Right hindlimb (tissue), 1 donor: ENCODE measurements around the gene GALNT2.

ENCODE experiments used
- DNase-seq: peaks from one replicate; pipeline ENCODE4 v3.0.0-alpha.2; 2018

Gene GALNT2

GRCh38 chr1:230136453-230137336 is 69.7 kb downstream of the GALNT2 start:
- DNase-seq: no peak

DNA sequence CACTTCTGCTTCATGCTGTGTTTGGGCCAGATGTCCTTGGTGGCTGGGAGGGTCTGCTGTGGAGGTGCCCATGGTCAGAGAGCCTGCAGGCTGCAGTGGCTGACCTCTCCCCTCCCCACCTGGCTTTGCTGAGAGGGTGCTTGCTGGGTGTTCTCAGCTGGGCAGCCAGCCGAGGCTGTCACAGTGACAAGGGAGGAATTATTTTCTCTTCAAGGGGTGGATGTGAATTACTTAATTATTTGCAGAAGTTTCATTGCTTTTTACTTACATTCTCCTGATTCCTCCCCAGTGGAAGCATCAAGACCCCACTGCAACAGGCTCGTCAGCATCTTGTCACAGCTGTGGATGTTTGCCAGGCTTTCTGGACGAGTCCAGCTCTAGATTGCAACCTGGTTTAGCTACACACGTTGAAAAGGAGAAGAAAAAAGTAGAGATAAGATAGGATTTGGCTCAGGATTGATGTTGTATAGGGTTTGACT is 70.3 kb downstream of the GALNT2 start:
- no peak for DNase-seq

- no peak for DNase-seq
These were observed 71.7 kb downstream of the GALNT2 start for GRCh38 chr1:230138561-230139239.

DNA sequence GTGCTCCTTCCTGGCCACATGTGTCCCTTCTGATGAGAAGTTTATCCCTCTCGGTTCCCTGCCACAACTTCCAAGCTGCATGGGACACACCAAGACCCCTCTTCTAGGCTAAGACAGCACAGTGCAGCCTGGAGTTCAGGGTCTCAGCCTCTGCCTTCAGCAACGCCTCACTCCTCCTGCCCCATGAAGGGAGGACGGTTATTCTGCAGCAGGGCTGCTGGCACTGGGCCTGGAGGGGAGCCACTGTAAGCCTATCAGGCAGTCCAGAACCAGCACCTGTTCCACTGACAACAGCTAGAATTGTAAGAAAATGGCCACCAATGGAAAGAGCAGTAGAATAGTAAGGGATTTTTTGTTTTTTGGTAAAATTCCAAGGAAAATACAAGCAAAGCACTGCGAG is 72.3 kb downstream of the GALNT2 start:
- DNase-seq: no peak

- no peak for DNase-seq
These were observed 72.7 kb downstream of the GALNT2 start for GRCh38 chr1:230139741-230140140.

DNA sequence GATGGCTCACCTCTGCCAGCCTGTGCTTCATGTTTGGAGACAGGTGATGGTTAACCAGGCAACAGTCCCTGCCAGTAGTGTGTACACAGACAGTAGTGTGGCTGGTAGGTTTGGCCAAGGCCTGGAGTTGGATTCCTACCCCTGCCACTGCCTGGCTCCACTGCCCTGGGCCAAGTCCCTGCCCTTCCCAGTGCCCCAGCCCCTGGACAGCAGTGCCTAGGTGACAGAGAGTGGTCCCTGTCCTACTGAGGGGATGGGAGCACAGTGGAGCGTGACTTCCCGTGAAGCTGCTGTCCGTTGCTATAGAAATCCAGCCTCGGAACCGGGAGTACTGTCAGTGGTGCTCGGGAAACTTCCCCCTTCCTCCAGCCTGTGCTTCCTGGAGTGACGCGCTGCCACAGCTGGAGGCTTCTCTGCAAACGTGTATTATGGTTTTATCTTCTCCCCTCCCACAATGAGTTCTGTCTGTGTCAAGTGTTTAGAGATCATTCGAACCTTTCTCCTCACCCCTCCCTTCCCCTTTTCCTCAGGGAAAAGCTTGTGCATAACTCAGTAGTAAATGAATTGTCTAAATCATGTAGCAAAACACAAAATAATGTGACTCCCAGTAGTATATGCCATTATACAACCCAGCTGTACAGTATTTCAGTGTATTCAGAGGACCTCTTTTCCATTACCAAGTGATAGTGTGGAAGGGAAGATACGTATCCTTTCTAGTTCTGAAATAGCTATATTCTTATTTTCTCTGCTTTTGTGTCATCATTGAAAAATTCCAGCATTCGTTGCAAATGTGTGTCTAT is 73.4 kb downstream of the GALNT2 start:
- peak; percentile 58 for DNase-seq

GRCh38 chr1:230141021-230141648 is 74.1 kb downstream of the GALNT2 start:
- no peak for DNase-seq

DNA sequence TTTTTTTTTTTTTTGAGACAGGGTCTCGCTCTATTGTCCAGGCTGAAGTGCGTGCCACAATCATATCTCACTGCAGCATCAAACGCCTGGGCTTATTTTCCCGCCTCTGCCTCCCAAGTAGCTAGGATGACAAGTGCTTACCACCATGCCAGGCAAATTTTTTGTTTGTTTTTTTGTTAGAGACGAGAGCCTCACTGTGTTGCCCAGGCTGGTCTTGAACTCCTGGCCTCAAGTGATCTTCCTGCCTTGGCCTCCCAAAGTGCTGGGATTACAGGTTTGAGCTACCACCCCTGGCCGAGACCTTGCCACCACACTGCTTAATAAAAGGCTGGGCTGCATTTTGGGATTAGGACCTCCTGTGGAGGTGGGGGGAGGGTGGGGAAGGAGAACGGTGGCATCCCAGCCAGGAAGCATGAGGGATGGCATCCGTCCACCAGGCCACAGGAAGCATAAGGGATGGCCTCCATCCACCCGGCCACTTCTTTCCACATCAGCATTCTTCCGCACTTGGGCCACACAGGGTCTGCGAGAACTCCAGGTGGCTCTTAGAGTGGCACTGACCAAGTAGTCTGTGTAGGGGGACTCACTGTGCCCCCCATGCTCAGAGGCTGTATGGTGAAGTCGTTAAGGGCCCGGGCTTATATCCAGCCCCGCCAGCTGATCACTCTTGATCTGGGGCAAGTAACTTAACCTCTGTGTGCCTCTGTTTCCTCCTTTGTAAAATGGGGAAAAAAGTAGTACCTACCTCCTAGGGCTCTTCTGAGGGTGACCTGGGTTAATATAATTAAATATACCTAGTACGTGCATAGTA is 75.0 kb downstream of the GALNT2 start:
- DNase-seq: no peak

DNA sequence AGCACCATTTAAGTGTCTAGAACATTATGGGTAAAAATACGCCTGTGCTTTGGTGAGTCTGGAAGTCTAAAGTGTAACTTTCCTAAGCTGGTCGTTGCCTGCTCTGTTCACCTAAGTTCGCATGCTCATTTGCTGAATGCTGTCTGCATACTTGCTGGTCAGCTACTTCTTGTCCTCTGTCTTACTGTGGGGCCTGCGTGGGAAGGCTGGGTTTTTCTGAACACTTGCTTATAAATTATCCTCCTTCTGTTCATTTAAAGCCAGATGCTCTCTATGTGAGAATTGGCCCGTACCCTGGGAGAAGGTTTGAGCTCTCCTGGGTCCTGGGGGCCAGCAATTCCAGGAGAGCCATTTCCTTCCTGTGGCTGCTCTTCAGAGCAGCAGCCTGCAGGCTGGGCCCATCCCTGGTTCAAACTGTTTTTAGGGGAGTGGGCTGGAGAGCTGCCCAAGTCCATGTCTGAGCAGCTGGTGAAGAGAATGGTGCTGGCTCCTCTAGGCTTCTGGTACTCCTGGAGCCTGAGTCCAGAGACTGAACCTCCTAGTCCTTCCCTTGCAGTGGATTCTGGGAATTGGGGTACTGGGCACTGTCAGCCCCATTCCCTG is 75.7 kb downstream of the GALNT2 start:
- peak; percentile 64 for DNase-seq

DNA sequence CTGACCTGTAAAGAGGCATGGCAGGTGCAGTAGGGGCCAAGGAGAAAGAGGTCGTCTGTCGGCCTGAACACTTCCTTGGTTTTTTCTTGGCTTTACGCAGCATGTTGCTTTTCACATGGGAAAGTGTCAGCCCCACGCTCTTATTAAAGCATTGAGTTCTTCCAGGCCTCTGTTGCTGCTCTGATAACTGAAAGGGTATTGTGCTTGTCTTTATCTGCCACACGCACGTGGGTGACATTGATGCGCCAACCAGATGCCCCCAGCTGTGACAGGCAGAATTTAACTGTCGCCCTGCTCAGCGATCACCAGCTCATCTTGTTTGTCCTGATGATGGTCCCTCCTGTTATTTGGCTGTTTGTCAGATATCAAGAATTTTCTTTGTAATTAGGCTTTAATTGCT is 76.5 kb downstream of the GALNT2 start:
- DNase-seq: no peak

GRCh38 chr1:230144010-230144614 is 77.1 kb downstream of the GALNT2 start:
- DNase-seq: no peak

- DNase-seq: no peak
These were observed 77.9 kb downstream of the GALNT2 start for GRCh38 chr1:230144758-230145504.

- DNase-seq: no peak
These were observed 78.5 kb downstream of the GALNT2 start for GRCh38 chr1:230145505-230145899.

- DNase-seq: no peak
These were observed 79.0 kb downstream of the GALNT2 start for GRCh38 chr1:230145953-230146476.

DNA sequence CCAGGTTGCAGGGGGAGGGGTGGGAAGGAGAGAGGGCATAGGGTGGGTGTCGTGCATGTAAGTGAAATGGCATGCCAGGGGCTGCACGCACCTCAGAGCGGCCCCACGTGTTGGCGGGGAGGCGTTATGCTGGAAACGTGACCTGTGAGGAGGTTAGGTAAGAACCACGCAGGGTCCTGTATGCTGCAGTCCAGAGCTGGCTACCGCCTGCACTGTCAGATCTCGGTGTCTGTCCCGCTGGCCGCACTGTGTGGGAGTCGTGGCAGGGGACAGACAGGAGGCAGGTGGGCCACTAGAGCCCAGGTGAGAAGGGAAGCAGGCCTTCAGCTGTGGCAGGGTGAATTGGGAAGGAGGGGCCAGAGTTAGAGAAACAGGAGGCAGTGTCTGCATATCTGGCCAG is 79.7 kb downstream of the GALNT2 start:
- DNase-seq: no peak

- DNase-seq: no peak
These were observed 80.5 kb downstream of the GALNT2 start for GRCh38 chr1:230147253-230148125.

DNA sequence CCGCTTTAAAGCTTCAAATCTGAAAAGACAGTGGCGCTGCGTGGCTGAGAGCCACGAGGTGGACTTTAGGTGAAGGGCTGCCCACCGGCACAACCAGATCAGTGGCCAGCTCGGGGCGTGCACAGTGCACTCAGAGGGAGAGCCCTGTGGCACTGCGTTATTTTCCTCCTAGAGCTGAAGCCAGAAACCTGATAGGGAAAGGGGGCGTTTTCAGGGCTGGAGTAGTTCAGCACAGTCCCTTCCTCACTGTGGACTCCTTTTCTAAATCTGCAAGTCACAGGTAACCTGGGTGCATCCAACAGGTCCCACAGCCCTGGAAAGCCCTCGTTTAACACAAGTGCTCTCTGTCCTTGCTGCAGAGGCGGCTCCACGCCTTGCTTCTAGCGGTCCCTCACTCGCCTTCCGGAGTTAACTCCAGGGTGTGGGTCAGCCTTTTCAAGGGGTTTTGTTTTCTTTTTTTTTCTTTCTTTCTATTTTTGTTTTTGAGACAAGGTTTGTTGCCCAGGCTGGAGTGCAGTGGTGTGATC is 81.2 kb downstream of the GALNT2 start:
- DNase-seq: no peak

- DNase-seq: no peak
These were observed 81.9 kb downstream of the GALNT2 start for GRCh38 chr1:230148768-230149469.
